Fibroblast of villous mesenchyme (primary cell): Measurements from ENCODE around the gene ASNSD1. TPM values are rescaled to one million over a fixed set of nuclear protein-coding genes. Genes with fewer than 3 reads are reported as not detected.
A peak's percentile ranks its signal among the peaks of the same experiment; 100 is the strongest.
"Not testable (repeated sequence)": the region's sequence is repeated elsewhere in the genome, so short reads cannot be mapped to it uniquely, and the experiment has no call there.

ENCODE experiments used
- DNase-seq: peaks from one replicate; pipeline ENCODE4 v3.0.0-alpha.2; 2010; ENCODE audit warnings: low read depth
- H3K4me3 ChIP-seq: 2 replicates; pipeline ENCODE4 v1.5.1; 2011; ENCODE audit warnings: low read depth, mild to moderate bottlenecking, low read length
- total RNA-seq: library from RNA; depleted of rRNA; stranded (reverse); fragments of >200 nt; gene quantifications from 2 replicates; pipeline ENCODE4 v1.2.3, GENCODE V29; 2012
- TF ChIP-seq, protein P1 (sequence below): IDR thresholded peaks from 2 replicates; pipeline ENCODE4 v1.5.1; 2012; ENCODE audit warnings: low read depth, mild to moderate bottlenecking, low read length; ENCODE audit not compliant: insufficient read depth

ASNSD1 gene
- total RNA-seq, 1 donor: 69.1 TPM

DNA sequence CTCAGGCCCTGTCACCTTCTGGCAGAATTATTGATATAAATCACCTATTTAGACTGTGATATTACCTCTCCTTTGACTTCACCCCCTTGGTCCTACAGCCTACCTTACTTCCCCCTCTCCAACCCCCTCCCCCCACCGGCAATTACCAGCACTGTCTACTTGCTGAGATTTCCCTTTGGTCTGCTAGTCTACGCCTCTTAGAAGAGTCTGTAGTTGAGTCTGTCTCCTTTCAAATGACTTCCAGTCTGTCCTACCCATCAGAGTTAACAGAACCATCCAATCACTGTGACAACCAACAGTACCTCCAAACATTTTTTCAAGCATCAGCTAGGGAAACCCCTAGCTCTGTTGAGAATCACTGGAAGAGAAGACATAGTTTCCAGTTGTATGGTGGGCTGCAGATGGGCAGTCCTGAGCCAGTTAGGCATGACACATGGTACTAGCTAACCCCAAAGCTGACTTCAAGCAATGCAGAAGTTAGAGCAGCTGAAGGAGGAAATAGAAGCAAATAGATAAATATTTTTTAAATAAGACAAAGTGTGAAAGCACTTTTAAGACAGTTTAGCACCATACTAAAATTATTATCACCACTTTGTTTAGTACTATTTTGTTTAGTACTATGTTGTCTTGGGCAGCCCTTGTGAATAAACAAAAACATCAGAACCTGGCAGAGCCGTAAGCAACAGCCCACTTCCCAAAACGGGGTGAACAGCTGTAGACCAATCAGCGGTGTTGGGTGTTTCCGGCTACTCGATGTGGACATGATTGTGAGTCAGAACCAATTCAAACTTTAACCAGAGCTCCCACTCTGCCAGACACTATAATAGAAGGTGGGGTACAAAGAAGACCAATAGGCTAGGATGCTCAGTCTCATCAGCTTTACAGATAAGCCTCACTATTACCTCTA is 2.7 kb upstream of the ASNSD1 start:
- TF ChIP-seq, protein P1, sequence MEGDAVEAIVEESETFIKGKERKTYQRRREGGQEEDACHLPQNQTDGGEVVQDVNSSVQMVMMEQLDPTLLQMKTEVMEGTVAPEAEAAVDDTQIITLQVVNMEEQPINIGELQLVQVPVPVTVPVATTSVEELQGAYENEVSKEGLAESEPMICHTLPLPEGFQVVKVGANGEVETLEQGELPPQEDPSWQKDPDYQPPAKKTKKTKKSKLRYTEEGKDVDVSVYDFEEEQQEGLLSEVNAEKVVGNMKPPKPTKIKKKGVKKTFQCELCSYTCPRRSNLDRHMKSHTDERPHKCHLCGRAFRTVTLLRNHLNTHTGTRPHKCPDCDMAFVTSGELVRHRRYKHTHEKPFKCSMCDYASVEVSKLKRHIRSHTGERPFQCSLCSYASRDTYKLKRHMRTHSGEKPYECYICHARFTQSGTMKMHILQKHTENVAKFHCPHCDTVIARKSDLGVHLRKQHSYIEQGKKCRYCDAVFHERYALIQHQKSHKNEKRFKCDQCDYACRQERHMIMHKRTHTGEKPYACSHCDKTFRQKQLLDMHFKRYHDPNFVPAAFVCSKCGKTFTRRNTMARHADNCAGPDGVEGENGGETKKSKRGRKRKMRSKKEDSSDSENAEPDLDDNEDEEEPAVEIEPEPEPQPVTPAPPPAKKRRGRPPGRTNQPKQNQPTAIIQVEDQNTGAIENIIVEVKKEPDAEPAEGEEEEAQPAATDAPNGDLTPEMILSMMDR: no peak
- no peak overlapping the region for H3K4me3 ChIP-seq
- no peak for DNase-seq

DNA sequence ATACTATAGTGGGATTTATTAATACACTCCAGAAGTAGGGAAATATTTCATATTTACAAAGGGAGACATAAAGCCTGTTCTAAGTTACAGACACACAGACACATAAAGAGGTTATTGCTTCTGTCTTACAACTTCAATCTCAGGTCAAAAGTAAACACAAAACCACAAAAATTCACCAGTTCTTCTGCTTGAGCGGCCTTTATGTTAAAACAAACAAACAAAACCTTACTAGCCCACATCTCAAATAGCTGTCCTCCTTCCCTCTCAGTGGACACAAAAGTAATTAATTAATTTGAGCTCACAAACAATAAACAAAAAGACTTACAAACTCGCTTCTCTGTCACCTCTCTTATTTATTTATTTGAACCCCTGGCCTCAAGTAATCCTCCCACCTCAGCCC is 1.5 kb upstream of the ASNSD1 start:
- DNase-seq: peak; percentile 77
- H3K4me3 ChIP-seq: no peak overlapping the region
- TF ChIP-seq, protein P1: no peak

- no peak for DNase-seq
- no peak overlapping the region for H3K4me3 ChIP-seq
Observed at GRCh38 chr2:189660803-189661147, 484 bp upstream of the ASNSD1 start.

DNA sequence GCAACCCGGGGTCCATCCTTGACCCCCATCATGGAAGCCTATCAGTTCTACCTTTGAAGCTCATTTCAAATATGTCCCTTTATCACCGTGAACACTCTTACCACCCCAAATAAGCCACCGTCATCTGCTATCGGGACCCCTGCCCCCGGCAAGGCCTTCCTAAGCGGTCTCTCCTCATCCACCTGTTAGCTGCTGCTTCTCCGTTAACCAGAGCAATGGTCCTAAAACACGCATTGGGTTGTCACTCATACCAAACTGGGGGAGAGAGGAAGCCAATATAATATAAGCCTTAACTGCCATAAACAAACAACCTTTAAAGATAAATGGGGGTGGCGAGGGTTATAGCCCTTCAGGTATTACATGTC is 680 bp downstream of the ASNSD1 start:
- TF ChIP-seq, protein P1: no peak
- peak overlapping the region; percentile 96 for H3K4me3 ChIP-seq
- no peak for DNase-seq

More at GRCh38 chr2:189660803-189661147, 484 bp upstream of the ASNSD1 start:
- TF ChIP-seq, protein P1: no peak

DNA sequence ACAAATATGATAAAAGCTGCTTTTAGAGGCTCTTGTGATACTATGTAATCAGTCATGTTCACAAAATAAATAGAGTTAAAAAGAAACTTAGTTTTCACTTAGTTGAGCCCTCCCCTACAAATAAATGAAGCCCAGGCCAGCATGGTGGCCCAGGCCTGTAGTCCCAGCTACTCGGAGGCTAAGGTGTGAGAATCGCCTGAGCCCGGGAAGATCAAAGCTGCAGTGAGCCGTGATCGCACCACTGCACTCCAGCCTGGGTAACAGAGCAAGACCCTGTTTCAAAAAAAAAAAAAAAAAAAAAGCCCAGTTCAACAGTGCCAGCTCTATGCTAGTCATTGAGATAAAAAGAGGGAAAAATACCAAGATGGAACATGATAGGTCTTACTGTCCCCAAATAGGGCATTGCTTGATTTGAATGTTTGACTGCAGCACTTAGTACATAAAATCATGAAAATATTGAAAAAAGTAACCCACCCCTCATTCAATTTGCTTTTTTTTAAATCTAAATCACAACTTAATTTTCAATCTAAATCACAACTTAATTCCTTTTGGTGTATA is 1.5 kb downstream of the ASNSD1 start:
- peak overlapping the region; percentile 96 for H3K4me3 ChIP-seq
- TF ChIP-seq, protein P1: no peak
- DNase-seq: no peak

DNA sequence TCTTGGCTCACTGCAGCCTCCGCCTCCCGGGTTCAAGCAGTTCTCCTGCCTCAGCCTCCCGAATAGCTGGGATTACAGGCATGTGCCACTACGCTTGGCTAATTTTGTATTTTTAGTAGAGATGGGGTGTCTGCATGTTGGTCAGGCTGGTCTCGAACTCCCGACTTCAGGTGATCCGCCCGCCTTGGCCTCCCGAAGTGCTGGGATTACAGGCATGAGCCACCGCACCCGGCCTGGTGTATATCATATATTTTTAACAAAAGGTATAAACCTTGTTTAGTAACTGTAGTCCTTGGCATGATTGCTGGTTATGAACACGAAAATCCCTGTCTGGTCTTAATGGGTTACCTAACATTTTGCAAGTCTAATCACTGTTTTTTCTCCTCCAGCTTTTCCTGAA is 2.1 kb downstream of the ASNSD1 start:
- not testable (repeated sequence) for DNase-seq, H3K4me3 ChIP-seq

DNA sequence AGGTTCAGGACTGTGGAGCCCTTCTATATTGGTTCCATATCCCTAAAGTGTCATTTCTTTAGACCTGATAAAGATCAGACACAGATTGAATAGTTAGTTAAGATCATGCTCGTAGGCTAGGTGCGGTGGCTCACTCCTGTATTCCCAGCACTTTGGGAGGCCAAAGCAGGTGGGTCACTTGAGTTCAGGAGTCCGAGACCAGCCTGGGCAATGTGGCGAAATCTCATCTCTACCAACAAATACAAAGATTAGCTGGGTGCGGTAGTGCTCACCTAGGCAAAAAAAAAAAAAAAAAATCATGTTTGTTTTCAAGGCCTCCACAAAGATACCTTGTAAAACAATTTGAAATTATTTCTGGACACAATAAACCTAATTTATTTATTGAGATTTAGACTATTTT is 8.7 kb downstream of the ASNSD1 start:
- H3K4me3 ChIP-seq: no peak overlapping the region
- TF ChIP-seq, protein P1: no peak
- no peak for DNase-seq
